Measurements from ENCODE around the gene MYH11.
"Not testable (repeated sequence)": the region's sequence is repeated elsewhere in the genome, so short reads cannot be mapped to it uniquely, and the experiment has no call there.

Gene MYH11

DNA sequence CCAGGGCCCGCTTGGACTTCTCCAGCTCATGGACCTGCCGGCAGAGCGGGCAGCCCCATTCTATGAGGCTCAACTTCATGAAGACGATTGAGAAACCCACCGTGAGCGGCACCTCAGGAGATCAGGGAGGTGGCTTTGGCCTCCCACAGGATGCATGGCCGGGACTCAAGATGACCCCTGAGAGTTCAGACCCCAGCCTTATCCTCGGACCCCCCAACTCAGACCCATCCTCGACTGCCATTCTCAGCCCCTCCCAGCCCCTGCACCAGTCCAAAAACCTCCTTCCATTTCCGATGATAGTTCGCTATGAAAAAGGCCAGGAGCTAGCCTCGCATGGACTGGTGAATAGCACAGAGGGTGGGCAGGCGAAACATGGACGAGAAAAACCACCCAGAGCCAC is 135.8 kb downstream of the MYH11 start:
- DNase-seq (ENCODE audit: low spot score), result no peak

DNA sequence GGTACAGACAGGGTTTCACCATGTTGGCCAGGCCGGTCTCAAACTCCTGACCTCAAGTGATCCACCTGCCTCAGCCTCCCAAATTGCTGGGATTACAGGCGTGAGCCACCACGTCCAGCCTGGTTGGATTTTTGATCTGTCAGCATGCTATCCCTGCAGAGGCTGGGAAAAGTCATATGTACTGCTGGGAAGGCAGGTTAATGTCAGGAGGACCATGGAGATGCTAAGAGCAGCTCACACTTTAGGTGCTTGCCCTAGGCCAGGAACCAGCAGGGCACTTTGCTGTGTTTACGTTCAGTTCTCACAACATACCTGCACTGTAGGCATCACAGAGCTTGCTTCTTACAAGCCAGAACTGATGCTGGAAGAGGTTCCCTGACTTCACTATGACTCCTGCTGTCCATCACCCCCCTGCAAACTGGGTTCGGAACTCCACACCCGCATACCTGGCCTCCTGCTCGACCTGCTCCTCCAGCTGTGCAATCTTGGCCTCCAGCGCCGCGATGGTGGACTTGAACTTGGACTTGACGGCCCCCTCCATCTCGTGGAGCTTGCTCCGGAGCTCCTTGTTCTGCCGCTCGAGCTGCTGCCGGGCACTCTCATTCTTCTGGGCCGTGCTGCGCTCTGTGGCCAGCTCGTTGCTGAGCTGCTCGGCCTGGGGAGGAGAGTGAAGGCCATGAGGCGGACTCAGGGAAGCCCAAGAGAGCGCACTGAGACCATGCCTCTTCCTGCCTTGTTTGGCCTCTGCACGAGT is 140.0 kb downstream of the MYH11 start:
- no peak for DNase-seq (ENCODE audit: low spot score)

DNA sequence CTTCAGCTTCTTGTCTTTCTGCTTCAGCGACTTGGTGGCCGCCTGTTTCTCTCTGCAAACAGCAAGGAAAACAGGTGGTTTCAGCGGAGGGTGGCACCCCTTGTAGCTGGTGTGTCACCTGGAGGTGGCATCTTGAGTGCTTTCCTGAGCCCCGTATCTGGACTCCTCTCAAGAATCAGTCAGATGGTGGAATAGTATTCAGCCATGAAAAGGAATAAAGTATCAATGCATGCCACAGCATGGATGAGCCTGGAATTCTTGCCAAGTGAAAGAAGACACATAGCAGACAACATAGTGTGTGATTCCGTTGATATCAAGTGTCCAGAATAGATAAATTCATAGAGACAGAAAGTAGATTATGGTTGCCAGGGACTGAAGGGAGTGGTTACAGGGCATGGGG is 141.6 kb downstream of the MYH11 start:
- DNase-seq (ENCODE audit: low spot score), result no peak

DNA sequence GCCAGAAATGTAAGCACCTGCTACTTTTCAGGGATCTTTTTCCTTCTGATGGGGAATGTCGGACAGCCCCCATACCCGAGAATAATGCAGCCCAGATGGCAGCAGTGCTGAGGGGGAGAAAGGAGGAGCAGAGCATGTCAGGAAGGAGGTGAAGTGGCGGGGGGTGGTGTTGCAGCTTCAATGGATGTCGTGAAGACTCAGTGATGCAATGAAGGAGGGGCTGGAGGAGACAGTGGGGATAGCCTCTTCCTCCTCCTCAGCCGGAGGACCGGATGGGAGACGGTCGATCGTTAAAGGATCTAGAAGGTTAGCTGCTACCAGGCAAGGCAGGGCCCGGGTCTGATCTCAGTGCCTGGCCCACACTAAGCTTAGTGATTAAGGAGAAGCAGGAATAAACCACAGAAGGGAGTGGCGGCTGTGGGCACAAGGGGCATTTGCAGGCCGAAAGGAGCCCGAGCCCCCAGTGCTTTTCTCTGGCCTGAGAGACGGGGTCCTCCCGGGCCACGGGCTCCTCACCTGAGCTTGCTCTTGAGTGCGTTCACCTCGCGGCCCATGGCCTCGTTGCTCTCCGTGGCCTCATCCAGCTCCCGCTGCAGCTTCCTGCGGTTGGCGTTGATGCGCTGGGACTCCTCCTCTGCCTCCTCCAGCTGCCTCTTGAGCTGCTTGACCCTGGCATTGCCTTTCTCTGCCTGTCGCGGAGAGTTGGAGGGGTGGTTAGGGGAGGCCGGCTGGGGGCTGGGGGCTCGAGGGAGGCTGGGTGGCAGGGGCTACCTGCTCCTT is 142.2 kb downstream of the MYH11 start:
- no peak for DNase-seq (ENCODE audit: low spot score)

DNA sequence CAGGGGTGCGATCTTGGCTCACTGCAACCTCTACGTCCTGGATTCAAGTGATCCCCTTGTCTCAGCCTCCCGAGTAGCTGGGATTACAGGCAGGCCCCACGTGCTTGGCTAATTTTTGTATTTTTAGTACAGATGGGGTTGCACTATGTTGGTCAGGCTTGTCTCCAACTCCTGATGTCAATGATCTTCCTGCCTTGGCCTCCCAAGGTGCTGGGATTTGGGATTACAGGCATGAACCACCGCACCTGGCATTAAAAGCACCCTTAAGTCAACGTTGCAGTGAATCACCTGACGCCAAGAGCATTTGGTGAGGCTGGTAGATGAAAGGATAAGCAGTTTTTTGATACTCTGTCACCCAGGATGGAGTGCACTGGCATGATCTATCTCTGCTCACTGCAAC is 147.8 kb downstream of the MYH11 start:
- DNase-seq (ENCODE audit: low spot score), result no peak

DNA sequence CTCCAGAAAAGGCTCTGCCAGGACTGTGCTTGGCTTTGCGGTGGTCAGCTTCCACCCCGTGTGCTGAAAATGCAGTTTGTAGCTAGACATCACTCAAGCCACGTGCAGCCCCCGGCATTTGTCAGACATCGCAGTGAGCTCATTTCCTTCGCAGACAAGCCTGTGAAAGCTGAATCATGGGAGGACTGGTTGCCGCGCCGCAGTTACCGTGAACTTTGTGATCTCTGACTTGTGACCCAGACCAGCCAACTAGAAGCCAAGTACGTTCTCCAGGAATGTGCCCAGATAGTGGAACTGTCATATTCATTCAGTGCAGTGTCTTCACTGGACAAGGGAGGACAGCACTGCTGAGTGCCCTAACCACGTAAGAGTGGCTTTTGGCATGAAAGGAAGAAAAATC is 148.7 kb downstream of the MYH11 start:
- DNase-seq (ENCODE audit: low spot score), result no peak

DNA sequence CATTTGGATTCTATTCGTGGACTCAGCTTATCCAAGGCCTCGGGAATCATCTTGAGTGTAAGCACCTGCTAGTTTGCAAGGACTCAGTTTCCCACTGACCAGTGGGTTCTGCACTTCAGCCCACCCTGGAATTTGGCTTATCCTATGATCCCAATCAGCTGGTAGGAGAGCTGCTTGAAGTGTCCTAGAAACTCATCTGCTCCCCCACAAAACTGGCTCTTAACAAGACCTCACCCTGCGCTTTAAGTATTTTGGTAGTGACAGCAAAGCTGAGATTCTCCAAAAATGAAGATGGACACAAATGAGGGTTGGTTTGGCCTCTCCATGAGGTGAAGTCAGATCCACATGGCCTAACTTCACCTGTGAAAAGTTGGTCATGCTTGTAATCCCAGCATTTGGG is 149.5 kb downstream of the MYH11 start:
- DNase-seq (ENCODE audit: low spot score), result no peak

DNA sequence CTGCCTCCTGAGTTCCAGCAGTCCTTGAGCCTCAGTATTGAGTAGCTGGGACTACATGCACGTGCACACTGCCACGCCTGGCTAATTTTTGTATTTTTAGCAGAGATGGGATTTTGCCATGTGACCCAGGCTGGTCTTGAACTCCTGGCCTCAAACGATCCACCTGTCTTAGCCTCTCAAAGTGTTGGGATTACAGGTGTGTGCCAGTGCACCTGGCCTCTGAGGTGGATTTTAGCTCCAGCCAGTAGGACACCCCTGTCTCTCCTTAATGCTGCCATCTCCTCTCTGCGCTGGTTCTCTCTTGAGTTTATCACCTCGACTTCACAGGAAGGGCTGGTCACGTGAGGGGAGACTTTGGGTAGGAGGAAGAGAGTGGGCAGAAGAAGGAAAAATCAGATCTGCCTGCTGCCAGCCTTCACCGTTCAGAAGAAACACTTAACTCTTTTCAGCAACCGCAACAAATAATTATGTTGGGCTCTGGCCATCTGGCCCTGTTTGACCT is 151.7 kb downstream of the MYH11 start:
- no peak for DNase-seq (ENCODE audit: low spot score)

DNA sequence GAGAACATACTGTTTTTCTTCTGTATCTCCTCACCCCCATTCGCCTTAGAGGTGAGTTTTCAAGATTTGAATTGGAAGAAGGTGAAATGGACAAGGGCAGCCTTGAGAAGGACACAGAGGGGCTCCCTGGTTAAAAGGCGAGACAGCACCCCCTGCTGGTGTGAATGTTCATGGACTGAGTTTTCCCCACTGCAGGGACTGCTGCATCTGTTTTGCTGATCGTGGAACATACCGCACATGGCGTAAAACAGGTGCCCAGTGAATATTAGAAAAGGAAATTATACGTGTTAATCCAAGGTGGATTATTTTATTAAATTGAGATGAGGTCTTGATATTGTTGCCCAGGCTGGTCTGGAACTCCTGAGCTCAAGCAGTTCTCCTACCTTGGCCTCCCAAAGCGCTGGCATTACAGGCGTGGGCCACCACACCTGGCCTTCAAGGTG is 152.3 kb downstream of the MYH11 start:
- peak; percentile 43 for DNase-seq (ENCODE audit: low spot score)

DNA sequence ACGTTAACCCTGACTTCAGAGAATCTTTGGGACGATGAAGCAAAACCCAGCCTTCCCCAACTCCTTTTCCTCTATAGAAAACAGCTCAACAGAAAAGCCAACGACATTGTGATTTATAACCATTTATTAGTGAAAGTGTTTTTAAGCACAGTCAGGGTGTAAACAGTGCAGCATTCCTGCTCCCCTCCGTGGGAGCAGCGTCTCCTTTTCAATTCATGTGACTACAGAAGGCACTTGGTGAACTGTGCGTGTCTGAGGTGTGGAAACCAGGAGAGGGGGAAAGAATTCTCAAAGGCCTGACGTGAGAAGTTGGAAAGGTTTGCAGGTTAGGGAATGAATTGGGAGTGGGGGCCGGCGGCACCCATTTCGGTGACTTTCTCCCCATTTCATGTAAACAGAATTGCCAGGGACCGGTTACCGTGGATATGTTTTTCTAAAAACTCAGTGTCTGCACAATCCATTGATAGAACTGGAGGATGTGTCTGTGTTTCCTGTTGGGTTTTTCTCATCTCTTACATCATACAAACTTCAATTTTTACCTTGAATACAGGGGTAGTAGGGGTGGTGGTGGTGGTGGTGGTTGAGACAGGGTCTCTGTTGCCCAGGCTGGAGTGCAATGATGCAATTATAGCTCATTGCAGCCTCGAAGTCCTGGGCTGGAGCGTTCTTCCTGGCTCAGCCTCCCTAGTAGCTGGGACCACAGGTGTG is 153.6 kb downstream of the MYH11 start:
- DNase-seq (ENCODE audit: low spot score), result no peak

DNA sequence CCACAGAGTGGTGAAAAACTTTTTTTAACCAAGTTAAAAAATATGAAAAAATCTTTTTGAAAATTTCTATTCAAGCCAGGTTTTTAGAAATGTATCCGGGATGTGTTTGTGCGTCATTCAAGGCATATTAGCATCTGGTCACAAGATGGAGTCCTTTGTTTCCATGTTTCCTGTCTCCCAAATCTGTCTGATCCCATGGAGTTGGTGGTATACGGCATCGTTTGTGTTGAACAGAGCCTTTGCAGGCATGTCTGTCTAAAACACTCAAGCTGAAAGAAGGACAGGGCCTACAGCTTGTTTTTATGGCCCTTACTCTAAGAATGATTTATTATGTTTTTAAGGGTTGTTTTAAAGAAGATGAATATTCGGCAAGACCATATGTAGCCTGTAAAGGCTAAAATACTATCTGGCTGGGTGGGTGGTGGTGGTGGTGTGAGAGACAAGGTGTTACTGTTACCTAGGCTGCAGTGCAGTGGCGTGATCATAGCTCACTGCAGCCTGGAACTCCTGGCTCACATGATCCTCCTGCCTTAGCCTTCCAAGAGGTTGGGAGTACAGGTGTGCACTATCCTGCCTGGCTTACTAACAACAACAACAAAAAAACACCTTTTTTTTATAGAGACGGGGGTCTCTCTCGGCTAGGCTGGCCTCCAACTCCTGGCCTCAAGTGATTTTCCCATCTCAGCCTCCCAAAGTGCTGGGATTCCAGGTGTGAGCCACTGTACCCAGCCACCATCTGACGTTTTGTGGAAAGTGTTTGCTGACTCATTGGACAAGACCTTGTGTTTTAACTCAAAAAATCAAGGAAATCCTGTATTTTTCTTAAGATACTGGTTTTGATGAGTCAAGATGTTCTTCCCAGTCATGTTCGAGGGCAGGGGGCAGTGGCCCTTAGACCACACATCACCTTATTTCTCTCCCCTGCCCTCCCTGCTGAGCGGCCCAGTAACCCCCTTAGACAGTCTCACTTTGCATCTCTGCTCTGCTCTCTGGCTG is 154.6 kb downstream of the MYH11 start:
- no peak for DNase-seq (ENCODE audit: low spot score)

DNA sequence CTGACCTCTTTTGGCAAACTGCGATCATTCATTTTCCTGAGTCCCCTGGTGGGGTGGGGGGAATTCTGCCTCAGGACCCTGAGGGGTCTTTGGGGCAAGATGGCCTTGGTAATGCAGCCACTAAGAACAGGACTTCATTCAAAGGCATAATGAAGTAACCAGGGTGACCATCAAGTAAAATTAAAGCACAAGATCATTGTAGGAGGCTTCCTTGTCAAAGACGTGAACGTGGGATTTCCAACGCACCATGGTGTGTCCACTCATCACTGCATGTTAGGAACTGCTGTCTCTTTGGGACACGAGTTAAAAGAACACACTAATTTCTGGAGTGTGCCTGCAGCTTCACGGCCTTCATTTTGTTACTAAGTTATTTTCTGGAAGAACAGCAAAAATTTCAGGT is 155.5 kb downstream of the MYH11 start:
- DNase-seq (ENCODE audit: low spot score), result no peak

DNA sequence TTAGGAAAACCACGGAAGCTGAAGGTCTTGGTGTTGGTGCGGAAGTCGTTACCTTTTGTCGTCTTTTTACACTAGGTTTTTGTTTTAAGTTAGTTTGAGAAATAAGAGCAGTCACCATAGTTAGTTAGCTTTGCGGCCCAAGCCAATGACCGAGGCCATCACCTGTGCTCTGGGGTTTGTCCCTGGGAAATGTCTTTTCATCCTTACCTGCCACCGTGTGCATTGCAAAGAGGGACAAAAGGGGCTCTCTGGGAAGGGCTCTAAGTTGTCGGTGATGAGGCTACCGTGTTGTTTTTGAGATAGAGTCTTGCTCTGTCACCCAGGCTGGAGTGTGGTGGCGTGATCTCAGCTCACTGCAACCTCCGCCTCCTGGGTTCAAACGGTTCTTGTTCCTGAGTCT is 157.0 kb downstream of the MYH11 start:
- no peak for DNase-seq (ENCODE audit: low spot score)

DNA sequence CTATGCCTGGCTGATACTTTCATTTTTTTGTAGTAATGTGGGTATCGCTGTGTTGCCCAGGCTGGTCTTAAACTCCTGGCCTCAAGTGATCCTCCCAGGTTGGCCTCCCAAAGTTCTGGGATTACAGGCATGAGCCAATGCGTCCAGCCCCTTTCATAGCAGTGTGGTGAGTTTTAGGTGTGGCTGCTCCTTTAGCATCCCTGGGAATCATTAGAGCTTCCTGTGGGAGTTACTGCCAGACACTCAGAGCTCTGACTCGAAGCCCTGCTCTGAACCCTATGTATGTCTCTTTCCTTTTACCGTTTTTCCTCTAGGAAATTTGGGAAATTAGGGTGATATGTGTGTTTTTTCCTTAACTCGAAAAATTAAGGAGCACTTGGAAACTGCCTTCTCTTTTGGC is 162.3 kb downstream of the MYH11 start:
- DNase-seq (ENCODE audit: low spot score), result no peak

DNA sequence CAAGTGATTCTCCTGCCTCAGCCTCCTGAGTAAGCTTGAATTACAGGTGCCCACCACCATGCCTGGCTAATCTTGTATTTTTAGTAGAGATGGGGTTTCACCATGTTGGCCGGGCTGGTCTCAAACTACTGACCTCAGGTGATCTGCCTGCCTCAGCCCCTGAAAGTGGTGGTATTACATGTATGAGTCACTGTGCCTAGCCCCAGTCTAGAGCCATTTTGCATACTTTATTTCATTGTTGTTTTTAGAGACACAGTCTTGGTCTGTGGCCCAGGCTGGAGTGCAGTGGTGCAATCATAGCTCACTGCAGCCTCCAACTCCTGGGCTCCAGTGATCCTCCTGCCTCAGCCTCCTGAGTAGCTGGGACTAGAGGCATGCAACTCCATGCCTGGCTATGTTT is 164.3 kb downstream of the MYH11 start:
- DNase-seq (ENCODE audit: low spot score), result not testable (repeated sequence)

DNA sequence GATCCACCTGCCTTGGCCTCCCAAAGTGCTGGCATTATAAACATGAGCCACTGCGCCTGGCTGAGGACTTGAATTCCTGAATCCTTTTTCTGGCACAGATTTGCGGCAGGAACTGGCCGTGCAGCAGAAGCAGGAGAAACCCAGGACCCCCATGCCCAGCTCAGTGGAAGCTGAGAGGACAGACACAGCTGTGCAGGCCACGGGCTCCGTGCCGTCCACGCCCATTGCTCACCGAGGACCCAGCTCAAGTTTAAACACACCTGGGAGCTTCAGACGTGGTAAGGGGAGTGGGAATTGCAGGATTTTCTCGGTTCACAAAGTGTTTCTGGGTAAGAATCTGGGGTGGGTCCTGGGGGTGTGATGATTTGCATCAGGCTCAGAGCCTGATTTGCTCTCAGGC is 165.8 kb downstream of the MYH11 start:
- no peak for DNase-seq (ENCODE audit: low spot score)

DNA sequence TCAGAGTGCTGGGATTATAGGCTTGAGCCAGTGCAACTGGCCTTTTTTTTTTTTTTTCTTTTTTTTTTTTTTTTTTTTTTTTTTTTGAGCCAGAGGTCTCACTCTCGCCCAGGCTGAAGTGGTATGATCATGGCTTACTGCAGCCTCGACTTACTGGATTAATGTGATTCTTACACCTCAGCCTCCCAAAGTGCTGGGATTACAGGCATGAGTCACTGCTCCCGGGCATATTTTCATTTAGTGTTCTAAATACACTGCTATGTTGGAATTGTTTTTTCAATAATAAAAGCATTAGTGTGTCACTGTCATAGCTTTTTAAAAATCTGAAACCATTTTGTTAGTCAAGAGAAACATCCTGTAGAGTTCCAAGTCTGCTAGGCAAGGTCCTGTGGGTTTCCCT is 166.5 kb downstream of the MYH11 start:
- DNase-seq (ENCODE audit: low spot score), result no peak

DNA sequence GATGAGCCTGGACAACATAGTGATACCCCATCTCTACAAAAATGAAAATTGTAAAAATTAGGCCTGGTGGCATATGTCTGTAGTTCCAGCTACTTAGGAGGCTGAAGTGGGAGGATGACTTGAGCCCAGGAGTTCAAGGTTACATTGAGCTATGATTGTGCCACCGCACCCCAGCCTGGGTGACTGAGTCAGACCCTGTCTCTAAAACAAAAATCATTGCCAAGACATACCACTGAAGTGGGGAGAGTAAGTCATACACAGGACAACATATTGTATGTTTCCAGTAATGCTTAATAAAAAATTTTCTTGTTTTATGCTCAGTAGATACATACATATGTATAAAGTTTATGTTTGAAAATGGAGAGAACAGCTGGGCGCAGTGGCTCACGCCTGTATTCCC is 167.5 kb downstream of the MYH11 start:
- no peak for DNase-seq (ENCODE audit: low spot score)

DNA sequence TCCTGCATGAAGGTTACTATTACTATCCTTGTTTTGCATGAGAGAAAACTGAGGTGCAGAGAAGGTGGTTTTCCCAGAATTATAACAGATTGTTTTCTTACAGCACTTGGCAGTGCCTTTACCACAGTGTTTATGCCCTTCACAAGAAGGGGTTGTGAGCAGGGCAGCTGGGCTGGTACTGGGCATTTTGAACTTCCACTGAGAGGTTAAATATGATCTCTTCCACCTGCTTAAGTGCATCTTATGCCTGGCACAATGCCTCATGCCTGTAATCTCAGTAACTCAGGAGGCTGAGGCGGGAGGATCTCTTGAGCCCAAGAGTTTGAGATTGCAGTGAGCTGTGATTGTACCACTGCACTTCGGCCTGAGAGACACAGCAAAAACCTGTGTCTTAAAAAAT is 170.5 kb downstream of the MYH11 start:
- DNase-seq (ENCODE audit: low spot score), result no peak

DNA sequence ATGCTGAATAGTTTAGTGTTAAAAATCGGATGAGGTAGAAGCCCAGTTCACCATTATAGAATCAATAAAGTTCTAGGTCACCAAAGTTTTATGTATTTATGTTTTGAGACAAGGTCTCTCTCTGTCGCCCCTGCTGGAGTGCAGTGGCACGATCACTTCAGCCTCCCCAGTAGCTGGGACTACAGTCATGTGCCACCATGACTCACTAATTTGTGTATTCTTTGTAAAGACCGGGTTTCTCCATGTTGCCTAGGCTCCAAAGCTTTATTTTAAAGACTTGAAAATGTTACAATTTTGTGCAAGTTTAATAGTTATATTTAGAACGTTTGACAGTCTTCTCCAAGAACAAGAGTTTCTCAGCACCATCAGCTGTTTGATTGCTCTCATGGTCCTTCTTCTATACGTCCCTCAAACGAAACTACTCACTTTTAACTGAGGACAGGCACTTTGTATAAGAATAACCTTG is 174.7 kb downstream of the MYH11 start:
- DNase-seq (ENCODE audit: low spot score), result no peak

DNA sequence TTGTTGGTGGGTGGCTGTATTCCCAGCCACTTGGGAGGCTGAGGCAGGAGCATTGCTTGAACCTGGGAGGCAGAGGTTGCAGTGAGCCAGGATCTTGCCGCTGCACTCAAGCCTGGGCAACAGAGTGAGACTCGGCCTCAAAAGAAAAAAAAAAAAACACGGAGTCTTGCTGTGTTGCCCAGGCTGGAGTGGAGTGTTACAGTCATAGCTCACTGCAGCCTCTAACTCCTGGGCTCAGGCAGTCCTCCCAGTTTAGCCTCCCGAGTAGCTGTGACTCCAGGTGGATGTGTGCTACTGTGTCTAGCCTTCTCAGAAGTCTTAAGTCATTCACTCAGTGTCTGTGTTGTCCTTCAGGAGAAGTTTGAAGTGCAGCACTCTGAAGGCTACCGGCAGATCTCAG is 179.4 kb downstream of the MYH11 start:
- no peak for DNase-seq (ENCODE audit: low spot score)
